DMS 273 (cell line): ENCODE measurements around the gene KRTAP13-2.

ENCODE experiments used
- DNase-seq: peaks from one replicate; lab custom pipeline; 2025; ENCODE audit not compliant: unreplicated experiment; lab: John Stamatoyannopoulos, UW

Gene KRTAP13-2

DNA sequence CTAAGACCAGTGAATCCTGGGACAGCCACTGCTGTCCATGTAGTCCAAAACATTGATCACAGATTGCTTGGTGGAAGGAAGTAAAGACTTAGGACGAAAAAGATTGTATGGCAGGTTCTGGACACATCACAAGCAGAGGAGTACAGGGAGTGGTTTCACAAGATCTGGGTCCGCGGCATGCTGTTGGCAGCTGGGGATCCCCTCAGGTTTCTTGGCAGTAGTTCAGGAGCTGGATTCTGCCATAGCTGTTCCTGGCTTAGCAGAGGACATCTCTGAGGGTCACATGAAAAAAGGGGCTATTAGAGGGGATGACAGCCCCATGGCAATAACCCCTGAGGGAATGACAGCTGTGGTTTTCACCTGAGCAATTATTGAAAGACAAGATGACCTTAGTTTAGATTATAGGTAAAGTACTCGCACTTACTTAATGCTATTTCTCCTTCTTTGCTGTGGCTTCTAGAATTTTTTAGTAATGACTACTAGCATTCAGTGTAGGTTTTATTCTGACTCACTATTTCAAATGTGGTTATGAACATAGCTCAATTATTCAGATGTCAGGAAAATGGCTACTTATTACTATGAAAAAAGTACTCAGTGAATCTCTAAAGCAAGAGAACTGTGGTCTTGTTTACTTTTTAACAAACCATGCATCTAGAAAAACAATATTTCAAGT lies 42.7 kb downstream of the KRTAP13-2 start:
- DNase-seq = no peak

DNA sequence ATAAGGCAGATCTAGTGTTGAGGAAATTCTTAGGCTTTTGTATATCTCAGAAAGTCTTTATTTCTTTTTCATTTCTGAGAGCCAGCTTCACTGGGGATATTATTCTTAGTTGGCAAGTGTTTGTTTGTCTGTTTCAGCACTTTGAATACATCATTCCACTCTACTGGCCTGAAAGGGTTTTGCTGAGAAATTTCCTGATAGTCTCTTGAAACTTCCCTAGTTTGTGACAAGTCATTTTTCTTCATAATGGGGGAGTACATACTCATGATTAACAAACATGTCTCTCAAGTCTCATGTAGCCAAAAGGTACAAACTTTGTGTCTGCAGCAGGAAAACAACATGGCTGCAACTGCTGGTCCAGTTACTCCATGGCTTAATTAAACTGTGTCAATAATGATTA lies 45.7 kb downstream of the KRTAP13-2 start:
- DNase-seq = no peak
